ENCODE results near the gene ACBD3. TPM values are rescaled to one million over a fixed set of nuclear protein-coding genes. Genes with fewer than 3 reads are reported as not detected.

Gene ACBD3
- total RNA-seq, 1 donor = 80.3 TPM

DNA sequence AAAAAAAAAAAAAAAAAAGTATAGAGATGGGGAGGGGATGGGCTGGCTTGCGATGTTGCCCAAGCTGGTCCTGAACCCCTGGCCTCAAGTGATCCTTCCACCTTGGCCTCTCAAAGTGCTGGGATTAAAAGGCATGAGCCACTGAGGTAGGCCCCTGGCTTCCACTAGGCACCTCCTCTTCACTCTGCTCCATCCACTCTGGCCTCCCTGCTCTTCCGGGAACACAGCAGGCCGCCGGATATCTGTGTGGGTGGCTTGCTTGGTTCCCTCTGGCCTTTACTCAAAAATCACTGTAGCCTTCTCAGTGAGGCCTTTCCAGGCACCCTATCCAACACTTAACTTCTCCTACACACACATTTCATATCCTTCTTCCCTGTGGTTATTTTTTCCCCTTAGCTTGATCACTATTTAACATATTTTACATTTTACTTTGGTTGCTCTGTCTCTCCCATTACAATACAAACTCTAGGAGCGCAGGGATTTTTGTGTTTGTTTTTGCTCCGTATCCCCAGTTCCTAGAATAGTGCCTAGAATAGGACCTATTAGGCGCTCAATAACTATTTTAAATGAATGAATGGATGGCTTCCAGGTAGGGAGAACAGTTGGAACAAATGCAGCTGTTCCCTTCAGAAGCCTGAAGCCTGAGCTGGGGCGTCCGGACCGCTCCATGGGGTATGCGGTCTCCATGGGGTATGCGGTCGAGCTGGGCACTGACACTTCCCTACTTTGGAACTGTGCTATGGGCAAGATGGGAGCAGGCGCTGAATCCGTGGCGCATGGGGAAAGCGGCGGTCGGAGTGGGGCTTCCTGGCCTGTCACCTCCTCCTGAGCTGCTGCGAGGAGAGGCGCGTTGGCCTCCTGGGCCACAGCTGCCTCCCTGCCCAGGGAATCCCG, 77.4 kb downstream of the ACBD3 start:
- Histone ChIP-seq H3K4me3 (ENCODE audit: insufficient read depth, low read length) (peak overlapping the region; percentile 75), H3K27ac (ENCODE audit: low read depth, low read length) (peak overlapping the region; percentile 84), H2AFZ (ENCODE audit: low read length) (peak overlapping the region; percentile 81), H3K4me1 (ENCODE audit: insufficient read depth, low read length) (peaks cover 24% of the 10 kb centered on the region), H4K20me1 (ENCODE audit: insufficient read depth, low read length) (no peaks in the 10 kb centered on the region), H3K27me3 (ENCODE audit: insufficient read depth, low read length) (no peaks in the 10 kb centered on the region), H3K79me2 (ENCODE audit: insufficient read depth, low read length) (no peaks in the 10 kb centered on the region), H3K4me2 (ENCODE audit: insufficient read depth, low read length) (peak overlapping the region; percentile 77), H3K36me3 (ENCODE audit: insufficient read depth, low read length) (no peaks in the 10 kb centered on the region), H3K9me3 (ENCODE audit: low read depth, low read length) (no peaks in the 10 kb centered on the region)
- peak; percentile 97 for DNase-seq (ENCODE audit: insufficient read length, low spot score, missing footprints)
- TF ChIP-seq, protein P1, sequence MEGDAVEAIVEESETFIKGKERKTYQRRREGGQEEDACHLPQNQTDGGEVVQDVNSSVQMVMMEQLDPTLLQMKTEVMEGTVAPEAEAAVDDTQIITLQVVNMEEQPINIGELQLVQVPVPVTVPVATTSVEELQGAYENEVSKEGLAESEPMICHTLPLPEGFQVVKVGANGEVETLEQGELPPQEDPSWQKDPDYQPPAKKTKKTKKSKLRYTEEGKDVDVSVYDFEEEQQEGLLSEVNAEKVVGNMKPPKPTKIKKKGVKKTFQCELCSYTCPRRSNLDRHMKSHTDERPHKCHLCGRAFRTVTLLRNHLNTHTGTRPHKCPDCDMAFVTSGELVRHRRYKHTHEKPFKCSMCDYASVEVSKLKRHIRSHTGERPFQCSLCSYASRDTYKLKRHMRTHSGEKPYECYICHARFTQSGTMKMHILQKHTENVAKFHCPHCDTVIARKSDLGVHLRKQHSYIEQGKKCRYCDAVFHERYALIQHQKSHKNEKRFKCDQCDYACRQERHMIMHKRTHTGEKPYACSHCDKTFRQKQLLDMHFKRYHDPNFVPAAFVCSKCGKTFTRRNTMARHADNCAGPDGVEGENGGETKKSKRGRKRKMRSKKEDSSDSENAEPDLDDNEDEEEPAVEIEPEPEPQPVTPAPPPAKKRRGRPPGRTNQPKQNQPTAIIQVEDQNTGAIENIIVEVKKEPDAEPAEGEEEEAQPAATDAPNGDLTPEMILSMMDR (IDR thresholded peaks at IDR 0.05; ENCODE audit: extremely low read depth, low read depth, low read length) = no peak

DNA sequence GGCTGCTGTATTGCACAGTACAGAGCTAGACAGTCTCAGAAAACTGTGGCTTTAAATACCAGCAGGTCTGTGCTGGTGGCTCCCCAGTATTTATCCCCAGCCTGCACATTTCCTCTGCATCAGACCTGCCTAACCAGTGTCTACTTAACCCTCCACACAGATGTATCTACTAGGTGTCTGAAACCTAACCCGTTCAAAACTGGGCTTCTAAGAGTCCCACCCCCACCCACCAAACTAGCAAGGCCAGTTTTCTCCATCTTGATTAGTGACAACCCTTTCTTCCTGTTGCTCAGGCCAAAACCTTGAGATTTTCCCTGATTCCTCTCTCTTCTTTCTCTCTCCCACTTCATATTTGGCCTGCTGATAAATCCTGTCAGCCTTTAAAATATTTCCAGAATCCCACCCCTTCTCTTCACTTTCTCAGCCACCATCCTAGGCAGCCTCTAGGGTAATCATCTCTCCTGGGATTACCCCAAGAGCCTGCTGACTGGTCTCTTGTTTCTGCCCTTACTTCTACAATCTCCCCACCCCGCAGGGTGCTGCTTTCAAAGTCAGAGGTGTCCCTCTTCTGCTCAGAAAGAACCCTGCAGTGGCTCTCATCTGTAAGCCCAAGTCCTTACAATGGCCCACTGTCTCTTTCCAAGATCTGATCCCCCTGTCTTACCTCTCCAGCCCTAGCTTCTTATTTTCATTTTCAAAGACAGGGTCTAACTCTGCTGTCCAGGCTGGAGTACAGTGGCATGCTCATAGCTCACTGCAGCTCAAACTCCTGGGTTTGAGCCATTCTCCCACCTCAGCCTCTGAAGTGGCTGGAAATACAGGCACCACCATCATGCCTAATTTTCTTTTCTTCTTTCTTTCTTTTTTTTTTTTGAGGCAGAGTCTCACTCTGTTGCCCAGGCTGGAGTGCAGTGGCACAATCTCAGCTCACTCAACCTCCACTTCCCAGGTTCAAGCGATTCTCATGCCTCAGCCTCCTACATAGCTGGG, 78.8 kb downstream of the ACBD3 start:
- Histone ChIP-seq H3K79me2 (ENCODE audit: insufficient read depth, low read length) (no peaks in the 10 kb centered on the region), H3K27me3 (ENCODE audit: insufficient read depth, low read length) (no peaks in the 10 kb centered on the region), H4K20me1 (ENCODE audit: insufficient read depth, low read length) (no peaks in the 10 kb centered on the region), H3K4me3 (ENCODE audit: insufficient read depth, low read length) (no peak overlapping the region), H3K4me2 (ENCODE audit: insufficient read depth, low read length) (no peak overlapping the region), H3K36me3 (ENCODE audit: insufficient read depth, low read length) (no peaks in the 10 kb centered on the region), H3K27ac (ENCODE audit: low read depth, low read length) (no peak overlapping the region), H3K9me3 (ENCODE audit: low read depth, low read length) (no peaks in the 10 kb centered on the region), H2AFZ (ENCODE audit: low read length) (peak overlapping the region; percentile 68), H3K4me1 (ENCODE audit: insufficient read depth, low read length) (peaks cover 24% of the 10 kb centered on the region)
- TF ChIP-seq, protein P1 (IDR thresholded peaks at IDR 0.05; ENCODE audit: extremely low read depth, low read depth, low read length) = no peak
- peak; percentile 67 for DNase-seq (ENCODE audit: insufficient read length, low spot score, missing footprints)

DNA sequence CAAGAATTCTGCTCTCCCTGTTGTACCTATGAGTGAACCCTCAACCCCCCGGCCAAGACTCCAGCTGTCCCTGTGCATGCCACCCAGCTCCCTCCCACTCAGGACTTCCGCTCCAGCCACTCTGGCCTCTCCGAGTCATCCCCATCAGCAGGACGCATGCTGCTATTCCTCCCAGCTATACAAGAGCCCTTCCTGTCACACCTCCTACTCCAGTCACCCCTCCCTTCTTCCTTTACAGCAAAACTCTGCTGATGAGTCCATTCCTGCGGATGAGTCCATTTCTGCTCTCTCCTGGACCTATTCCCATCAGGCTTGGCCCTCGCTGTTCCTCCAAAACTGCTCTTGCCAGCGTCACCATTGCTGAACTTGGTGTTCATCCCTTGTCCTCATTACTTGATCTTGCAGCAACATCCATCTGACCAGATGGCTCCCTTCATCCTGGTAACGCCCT, 81.8 kb downstream of the ACBD3 start:
- peaks cover 31% of the 10 kb centered on the region for H3K4me1 ChIP-seq (ENCODE audit: insufficient read depth, low read length)
- no peak overlapping the region for H3K4me3 ChIP-seq (ENCODE audit: insufficient read depth, low read length)
- H3K36me3 ChIP-seq (ENCODE audit: insufficient read depth, low read length) = no peaks in the 10 kb centered on the region
- peak; percentile 88 for DNase-seq (ENCODE audit: insufficient read length, low spot score, missing footprints)
- H3K27ac ChIP-seq (ENCODE audit: low read depth, low read length) = no peak overlapping the region
- no peak overlapping the region for H3K4me2 ChIP-seq (ENCODE audit: insufficient read depth, low read length)
- H2AFZ ChIP-seq (ENCODE audit: low read length) = peak overlapping the region; percentile 21
- H3K79me2 ChIP-seq (ENCODE audit: insufficient read depth, low read length) = no peaks in the 10 kb centered on the region
- no peaks in the 10 kb centered on the region for H4K20me1 ChIP-seq (ENCODE audit: insufficient read depth, low read length)
- no peaks in the 10 kb centered on the region for H3K9me3 ChIP-seq (ENCODE audit: low read depth, low read length)
- TF ChIP-seq, protein P1 (IDR thresholded peaks at IDR 0.05; ENCODE audit: extremely low read depth, low read depth, low read length) = no peak
- peaks cover 5% of the 10 kb centered on the region for H3K27me3 ChIP-seq (ENCODE audit: insufficient read depth, low read length)

All from osteoblast (primary cell).